GM12878 (cell line): ENCODE results near the gene IL17RA. TPM values are rescaled to one million over a fixed set of nuclear protein-coding genes. Genes with fewer than 3 reads are reported as not detected.

Experiments
- ATAC-seq: fragments of 200-7000 bp; cut with Tn5 transposase; 3 replicates; pipeline ENCODE4 v1.9.1; 2020; ENCODE audit warnings: mild to moderate bottlenecking, moderate library complexity
- BruUV-seq: library from RNA; stranded (reverse); fragments of 400-500 nt; replicated peaks from 2 replicates; lab custom pipeline; 2021; lab: Mats Ljungman, UMichigan
- CTCF ChIA-PET: fragments of 300-600 bp; sonication (Branson Sonifier 250); formaldehyde crosslinking; extraction: SDS; loops from one replicate; lab custom pipeline; 2021; ENCODE audit warnings: inconsistent platforms; lab: Yijun Ruan, JAX
- POLR2A ChIA-PET: fragments of 350-600 bp; formaldehyde crosslinking; extraction: SDS; loops from one replicate; lab custom pipeline; 2021; ENCODE audit warnings: inconsistent platforms; lab: Charles Lee
- RAD21 ChIA-PET: fragments of 300-600 bp; sonication (Branson Sonifier 250); formaldehyde crosslinking; loops from one replicate; lab custom pipeline; 2023; ENCODE audit warnings: antibody characterized with exemption; ENCODE audit not compliant: unreplicated experiment; lab: Charles Lee
- SMC1A ChIA-PET: fragments of 300-600 bp; sonication (Branson Sonifier 250); formaldehyde crosslinking; loops from one replicate; lab custom pipeline; 2023; ENCODE audit not compliant: unreplicated experiment, uncharacterized antibody; lab: Charles Lee
- DNase-seq: peaks from one replicate; pipeline ENCODE4 v3.0.0-alpha.2; 2011; ENCODE audit warnings: low read depth, low spot score
- FAIRE-seq: peaks from 3 replicates; lab custom pipeline; 2011; peaks lifted over from hg19 to GRCh38; lab: Jason Lieb, UNC
- H2AFZ ChIP-seq: 2 replicates; pipeline ENCODE4 v1.6.0; 2011; ENCODE audit warnings: low read depth, low read length, control low read depth; ENCODE audit not compliant: control insufficient read depth
- H3K27ac ChIP-seq: 2 replicates; pipeline ENCODE4 v1.5.1; 2011; ENCODE audit warnings: control low read depth; ENCODE audit not compliant: control insufficient read depth, insufficient read depth
- H3K27me3 ChIP-seq, 2 experiments: replicated peaks in 1 of 2; 2 replicates each; pipeline versions ENCODE4 v1.6.0 to v1.6.1; 2011; ENCODE audit warnings: low read length in 1 of 2; ENCODE audit not compliant: control insufficient read depth in 2 of 2, insufficient read depth in 2 of 2
- H3K36me3 ChIP-seq, 2 experiments: 2 replicates each; pipeline ENCODE4 v1.5.1; 2011; ENCODE audit warnings: low read length in 1 of 2; ENCODE audit not compliant: control insufficient read depth in 2 of 2, insufficient read depth in 2 of 2
- H3K4me1 ChIP-seq: 2 replicates; pipeline ENCODE4 v1.6.1; 2011; ENCODE audit warnings: mild to moderate bottlenecking, low read length, moderate library complexity, mixed read lengths; ENCODE audit not compliant: control insufficient read depth, insufficient read depth
- H3K4me2 ChIP-seq: 2 replicates; pipeline ENCODE4 v1.6.0; 2011; ENCODE audit warnings: control low read depth; ENCODE audit not compliant: control insufficient read depth, insufficient read depth
- H3K4me3 ChIP-seq: fragments of 200-600 bp; sonication (generic); 2 replicates; pipeline ENCODE4 v1.5.1; 2016
- H3K79me2 ChIP-seq: 2 replicates; pipeline ENCODE4 v1.6.0; 2011; ENCODE audit warnings: low read length; ENCODE audit not compliant: control insufficient read depth, insufficient read depth
- H3K9ac ChIP-seq: 2 replicates; pipeline ENCODE4 v1.8.0; 2011; ENCODE audit warnings: low read length, control low read depth, mixed read lengths; ENCODE audit not compliant: control insufficient read depth, insufficient read depth
- H3K9me3 ChIP-seq: replicated peaks from 3 replicates; pipeline ENCODE4 v1.5.1; 2011; ENCODE audit warnings: mild to moderate bottlenecking, low read length; ENCODE audit not compliant: control insufficient read depth, insufficient read depth
- H4K20me1 ChIP-seq: 2 replicates; pipeline ENCODE4 v1.6.0; 2011; ENCODE audit not compliant: control insufficient read depth, insufficient read depth
- E2F4 ChIP-seq: IDR thresholded peaks from 2 replicates; pipeline ENCODE4 v1.6.1; 2012; ENCODE audit warnings: low read depth, low read length, improper control_type of control experiment
- E2F8 ChIP-seq: fragments of 450-650 bp; IDR thresholded peaks from 2 replicates; pipeline ENCODE4 v1.6.1; 2018; ENCODE audit warnings: mild to moderate bottlenecking, low read depth, moderate library complexity; ENCODE audit not compliant: partially characterized antibody
- EZH2 ChIP-seq: IDR thresholded peaks from 2 replicates; pipeline ENCODE4 v1.6.1; 2012; ENCODE audit warnings: low read depth, mild to moderate bottlenecking, control low read depth, inconsistent platforms, low read length, borderline replicate concordance; ENCODE audit not compliant: control insufficient read depth
- MEF2A ChIP-seq: IDR thresholded peaks from 2 replicates; pipeline ENCODE4 v1.6.1; 2011; ENCODE audit warnings: low read depth, mild to moderate bottlenecking, low read length, moderate library complexity; ENCODE audit not compliant: insufficient read depth
- NFXL1 ChIP-seq: fragments of 450-650 bp; IDR thresholded peaks from 2 replicates; pipeline ENCODE4 v1.6.1; 2017; ENCODE audit warnings: antibody characterized with exemption, mild to moderate bottlenecking, borderline replicate concordance
- POU2F2 ChIP-seq: IDR thresholded peaks from 3 replicates; pipeline ENCODE4 v1.6.1; 2011; ENCODE audit warnings: low read depth, mild to moderate bottlenecking, low read length, borderline replicate concordance
- RBBP5 ChIP-seq: fragments of 200-600 bp; sonication (generic); conservative IDR thresholded peaks from 2 replicates; pipeline ENCODE4 v1.6.1; 2016
- SREBF1 ChIP-seq: IDR thresholded peaks from 2 replicates; pipeline ENCODE4 v1.6.1; 2012; ENCODE audit warnings: mild to moderate bottlenecking, low read length
- ZBTB40 ChIP-seq: fragments of 450-650 bp; IDR thresholded peaks from 2 replicates; pipeline ENCODE4 v1.6.1; 2016; ENCODE audit warnings: mild to moderate bottlenecking, moderate library complexity, borderline replicate concordance
- ZNF24 ChIP-seq: fragments of 450-650 bp; IDR thresholded peaks from 2 replicates; pipeline ENCODE4 v1.6.1; 2017; ENCODE audit warnings: antibody characterized with exemption, mild to moderate bottlenecking
- WGBS: methylation state at CpG from one replicate; pipeline ENCODE4 v1.1.6; 2016; ENCODE audit warnings: low lambda C conversion rate; ENCODE audit not compliant: insufficient replicate concordance, insufficient coverage; ENCODE audit errors: missing lambda C conversion rate; 5-methylcytosine and 5-hydroxymethylcytosine counted together
- in situ Hi-C: fragments of 300-500 bp; cut with MboI; formaldehyde crosslinking; loops from 9 replicates; pipeline ENCODE4 v1.14.3; 2018; ENCODE audit warnings: mixed read lengths
- intact Hi-C: fragments of 100-400 bp; cut with micrococcal nuclease; formaldehyde crosslinking; loops from one replicate; pipeline ENCODE4 v1.14.2; 2022; ENCODE audit not compliant: unreplicated experiment
- polyA plus RNA-seq, 11 experiments: library from polyadenylated mRNA; depleted of rRNA in 4 of 11; unstranded in 6 of 11; stranded (reverse) in 5 of 11; fragments of >200 nt; fragmentation: Nextera tagmentation in 4 of 11; fragmentation: Illumina TruSeq in 1 of 11; extraction: Ambion mirVana in 4 of 11; extraction: Trizol in 1 of 11; gene quantifications; 1 replicate in 1 of 11; 2 replicates in 10 of 11; pipeline versions ENCODE4 v1.2.1 to v1.2.3, GENCODE V29; 2011 to 2016; ENCODE audit warnings: inconsistent platforms in 2 of 11, missing spikeins in 2 of 11, low read depth in 1 of 11
- total RNA-seq, 4 experiments: library from RNA; depleted of rRNA in 3 of 4; stranded (reverse); fragments of >200 nt in 3 of 4; fragmentation: Illumina TruSeq in 1 of 4; extraction: Trizol in 1 of 4; gene quantifications; 2 replicates each; pipeline versions ENCODE4 v1.2.1 to v1.2.3, GENCODE V29; 2013 to 2021

IL17RA gene
- total and polyA plus RNA-seq, 10 of the 15 experiments (the other 5 are each of a cell fraction or from before 2014, with no cell fraction given), result 0.71 to 10.2 (median 4.2) TPM

- peak; percentile 35; the same call in 1 of the 2 replicates for TF ChIP-seq ZBTB40
- TF ChIP-seq, all 136 proteins: peak for 6
These were observed 74.7 kb downstream of the IL17RA start (continued) for GRCh38 chr22:17159504-17159951.

GRCh38 chr22:17161991-17162390 lies 77.2 kb downstream of the IL17RA start:
- DNase-seq (no peak), ATAC-seq (no peak), FAIRE-seq (no peak)
- Histone ChIP-seq H3K4me2 (no peak overlapping the region), H3K27me3 (no peaks in the 10 kb centered on the region), H2AFZ (no peak overlapping the region), H3K36me3 (no peaks in the 10 kb centered on the region), H3K9ac (no peak overlapping the region), H3K9me3 (no peaks in the 10 kb centered on the region), H3K4me3 (no peak overlapping the region), H3K79me2 (peaks cover 18% of the 10 kb centered on the region), H4K20me1 (no peaks in the 10 kb centered on the region), H3K4me1 (peaks cover 3% of the 10 kb centered on the region; the same call in 1 of the 2 replicates), H3K27ac (no peak overlapping the region)
- WGBS, result 46% methylated on average over 3 of the region's 3 CpGs
- TF ChIP-seq EZH2 (no peak), E2F8 (no peak), NFXL1 (no peak), RBBP5 (no peak), SREBF1 (no peak), POU2F2 (no peak), ZNF24 (no peak), MEF2A (no peak), E2F4 (no peak)
- SMC1A ChIA-PET, result interaction anchor here (0.8 kb wide), 1 partner anchor 391 kb away, joined by 3 read pairs; no protein-coding TSS in a partner anchor
- RAD21 ChIA-PET, result interaction anchor here (1.2 kb wide), 1 partner anchor 10 kb away, joined by 3 read pairs; no protein-coding TSS in a partner anchor
- in situ Hi-C loops, result no loop called here
- CTCF ChIA-PET, result interaction anchor here (0.7 to 8.1 kb wide), 3 partner anchors 11 to 82 kb away, joined by 4 to 72 read pairs (median 4); no protein-coding TSS in a partner anchor
- no TSS peak for BruUV-seq
- intact Hi-C loops, result no loop called here
- POLR2A ChIA-PET, result no interaction called here
